Fibroblast of upper back skin (primary cell): ENCODE measurements around the gene FGF14.

ENCODE experiments used
- DNase-seq: peaks from one replicate; pipeline ENCODE4 v3.0.0-alpha.2; 2013

The FGF14 gene

GRCh38 chr13:101757446-101758039 is 644.3 kb downstream of the FGF14 start:
- peak; percentile 55 for DNase-seq

DNA sequence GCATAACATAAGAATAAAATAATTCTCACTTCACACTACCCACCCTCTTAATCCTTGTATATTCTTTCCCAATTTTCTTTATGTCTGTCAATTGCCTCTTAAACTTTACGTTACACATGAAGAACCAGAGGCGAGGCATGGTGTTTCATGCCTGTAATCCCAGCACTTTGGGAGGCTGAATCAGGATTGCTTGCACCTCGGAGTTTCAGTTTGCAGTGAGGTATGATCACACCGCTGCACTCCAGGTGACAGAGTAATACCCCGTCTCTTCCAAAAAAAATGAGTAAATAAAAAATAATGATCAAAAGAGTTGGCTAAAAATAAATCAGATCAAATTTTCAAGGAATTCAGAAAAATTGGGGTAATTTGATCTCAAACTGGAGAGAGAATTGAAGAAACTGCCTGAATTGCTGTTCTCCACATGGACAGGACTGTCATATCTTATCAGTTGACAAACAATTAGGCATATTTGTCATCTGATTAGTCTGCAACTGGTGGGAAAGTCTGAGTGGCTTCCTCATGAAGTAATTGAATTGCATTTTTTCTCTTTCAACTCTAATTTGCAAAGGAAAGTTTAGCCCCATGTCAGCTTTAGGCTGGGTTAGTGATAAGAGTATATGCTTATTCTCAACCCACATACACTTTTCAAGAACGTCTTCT is 646.5 kb downstream of the FGF14 start:
- no peak for DNase-seq

DNA sequence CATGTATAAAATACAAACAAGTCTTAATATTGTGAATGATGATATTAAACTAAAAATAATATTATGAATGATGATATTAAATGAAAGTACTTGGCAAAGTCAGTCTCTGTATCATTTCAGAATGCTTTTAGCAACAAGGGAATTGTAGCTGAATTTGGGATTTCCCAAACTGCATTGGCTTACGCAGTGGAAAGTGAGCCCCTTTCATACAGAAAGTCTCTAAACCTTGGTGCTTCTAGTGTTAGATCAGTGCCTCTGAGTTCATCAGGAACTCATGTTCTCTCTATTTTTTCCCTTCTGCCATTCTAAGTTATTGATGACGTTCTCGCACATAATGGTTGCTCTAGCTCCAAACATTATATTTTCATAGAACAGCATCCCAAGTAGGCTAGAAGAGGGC is 649.4 kb downstream of the FGF14 start:
- DNase-seq = no peak

DNA sequence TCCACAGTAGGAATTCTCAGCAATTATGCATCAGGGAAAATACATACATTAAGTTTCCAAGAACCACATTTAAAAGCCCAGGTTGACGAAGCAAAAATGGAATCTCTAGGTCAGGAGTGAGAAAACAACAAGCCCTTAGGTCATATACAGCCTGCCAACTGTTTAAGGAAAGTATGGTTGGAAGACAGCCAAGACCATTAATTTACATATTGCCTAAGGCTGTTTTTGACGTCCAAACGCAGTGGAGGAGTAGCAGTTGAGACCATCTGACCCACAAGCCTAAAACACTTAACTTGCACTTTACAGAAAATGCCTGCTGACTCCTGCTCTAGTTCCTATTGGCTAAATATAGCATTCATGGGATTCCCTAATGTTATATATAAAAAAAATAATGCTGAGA is 650.4 kb downstream of the FGF14 start:
- peak; percentile 72 for DNase-seq

- DNase-seq = no peak
Observed at GRCh38 chr13:101749584-101749983, 652.3 kb downstream of the FGF14 start.

DNA sequence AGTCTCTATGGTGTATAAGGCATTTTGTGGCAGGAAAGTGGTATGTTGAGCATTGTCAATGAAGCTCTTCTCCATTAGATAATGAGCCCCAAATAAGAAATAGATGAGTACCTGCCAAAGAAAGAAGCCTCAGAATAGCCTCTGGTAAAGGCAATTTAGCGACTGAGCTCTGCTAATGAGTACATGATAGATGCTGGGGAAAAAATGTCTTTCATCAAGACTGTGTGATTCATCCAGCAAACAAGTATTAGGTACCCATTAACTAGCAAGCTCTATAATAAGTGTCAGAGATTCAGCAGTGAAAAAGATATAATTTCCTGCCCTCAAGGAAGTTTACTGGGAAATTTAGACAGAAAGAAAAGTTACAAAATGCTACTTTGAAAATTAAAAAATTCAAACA is 654.8 kb downstream of the FGF14 start:
- DNase-seq = no peak

- DNase-seq = no peak
Observed at GRCh38 chr13:101746513-101746912, 655.3 kb downstream of the FGF14 start.

GRCh38 chr13:101739382-101740178 is 662.3 kb downstream of the FGF14 start:
- DNase-seq = no peak

GRCh38 chr13:101738336-101738735 is 663.5 kb downstream of the FGF14 start:
- no peak for DNase-seq

DNA sequence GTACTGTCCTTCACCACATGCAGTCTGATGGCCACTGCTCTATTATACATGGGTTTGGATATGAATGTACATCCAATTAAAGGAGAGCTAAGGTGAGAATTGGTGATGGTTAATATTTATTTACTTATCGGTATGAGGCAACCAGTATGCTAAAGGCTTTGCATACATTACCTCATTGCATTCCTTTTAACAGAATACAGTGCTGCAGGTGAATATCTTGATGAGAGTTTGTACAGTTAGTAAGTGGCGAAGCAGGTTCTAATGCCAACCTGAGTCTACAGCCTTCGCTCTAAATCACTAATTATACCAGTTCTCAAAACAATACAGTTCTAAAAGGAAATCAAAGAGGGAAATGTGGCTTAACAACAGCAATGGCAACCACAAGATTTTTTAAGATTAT is 665.3 kb downstream of the FGF14 start:
- no peak for DNase-seq

GRCh38 chr13:101730420-101731000 is 671.3 kb downstream of the FGF14 start:
- DNase-seq = no peak

DNA sequence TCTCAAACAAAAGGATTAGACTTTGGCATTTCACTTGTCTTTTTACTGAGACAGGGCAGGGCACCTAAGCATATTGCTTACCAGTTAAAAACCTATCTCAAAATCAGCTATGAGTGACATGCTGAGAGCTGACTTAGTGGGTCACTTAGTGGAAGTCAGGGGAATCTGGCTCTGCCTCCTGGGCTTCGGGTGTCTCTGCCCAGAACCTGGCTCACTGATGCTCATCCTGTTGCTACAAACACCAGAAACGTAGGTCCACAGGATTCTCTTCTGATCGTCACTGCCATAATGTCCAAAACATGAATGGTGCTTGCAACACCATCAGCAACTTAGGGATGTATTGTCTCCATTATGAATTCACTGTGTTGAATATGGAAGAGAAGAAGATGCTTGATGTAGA is 673.2 kb downstream of the FGF14 start:
- DNase-seq = no peak

GRCh38 chr13:101728021-101728420 is 673.8 kb downstream of the FGF14 start:
- DNase-seq = no peak

DNA sequence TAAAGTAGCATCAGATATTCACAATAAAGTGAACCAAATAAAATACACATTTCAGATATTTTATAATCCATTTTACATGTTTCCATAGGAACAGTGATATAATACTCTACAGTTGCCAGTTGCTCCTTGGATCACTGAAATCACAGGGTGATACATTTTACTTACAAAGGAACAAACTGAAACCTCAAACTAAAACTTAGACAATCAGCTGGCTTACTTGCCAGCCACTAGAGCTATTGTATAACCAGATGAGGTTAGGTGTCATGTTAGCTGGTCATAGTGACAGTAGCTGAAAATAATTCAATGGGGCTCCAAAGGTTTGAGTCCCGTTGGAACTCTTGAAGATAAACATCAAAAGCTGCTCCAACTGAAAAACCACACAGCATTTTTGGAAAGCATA is 674.7 kb downstream of the FGF14 start:
- no peak for DNase-seq

GRCh38 chr13:101726681-101727080 is 675.2 kb downstream of the FGF14 start:
- no peak for DNase-seq

DNA sequence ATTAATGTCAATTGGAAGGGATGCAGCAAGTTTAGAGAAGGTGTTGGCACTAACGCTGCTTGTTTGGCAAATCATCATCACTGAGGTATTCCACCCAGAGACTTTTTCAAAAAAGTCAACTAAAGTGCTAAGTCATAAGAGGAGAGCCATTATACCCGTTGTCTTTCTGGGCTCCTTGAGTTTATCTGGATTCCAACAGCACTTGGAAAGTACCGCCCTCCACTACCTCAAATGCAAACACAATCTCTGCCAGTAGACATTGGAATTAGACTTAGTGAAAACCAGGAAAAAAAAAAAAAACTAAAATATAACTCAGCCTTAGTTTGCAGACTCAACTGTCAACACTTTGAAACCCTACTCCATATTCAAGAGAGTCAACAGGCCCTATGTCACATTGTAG is 683.4 kb downstream of the FGF14 start:
- no peak for DNase-seq

DNA sequence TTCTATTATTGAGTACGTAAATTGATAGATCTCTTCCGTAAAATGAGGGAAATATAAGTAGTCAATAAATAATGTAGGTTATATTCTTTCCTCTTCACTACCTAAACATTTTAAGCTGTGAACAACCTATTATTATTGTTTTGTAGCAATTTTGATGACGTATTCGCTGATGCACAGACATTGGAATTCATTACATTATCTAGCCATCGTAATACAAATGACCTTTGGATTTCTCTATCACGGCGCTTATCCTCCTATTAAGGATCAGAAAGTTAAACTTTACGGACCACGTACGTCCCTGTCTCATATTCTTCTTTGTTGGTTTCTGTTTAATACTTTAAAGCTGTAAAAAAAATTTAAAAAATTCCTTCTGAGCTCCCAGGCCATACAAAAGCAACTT is 684.5 kb downstream of the FGF14 start:
- no peak for DNase-seq

DNA sequence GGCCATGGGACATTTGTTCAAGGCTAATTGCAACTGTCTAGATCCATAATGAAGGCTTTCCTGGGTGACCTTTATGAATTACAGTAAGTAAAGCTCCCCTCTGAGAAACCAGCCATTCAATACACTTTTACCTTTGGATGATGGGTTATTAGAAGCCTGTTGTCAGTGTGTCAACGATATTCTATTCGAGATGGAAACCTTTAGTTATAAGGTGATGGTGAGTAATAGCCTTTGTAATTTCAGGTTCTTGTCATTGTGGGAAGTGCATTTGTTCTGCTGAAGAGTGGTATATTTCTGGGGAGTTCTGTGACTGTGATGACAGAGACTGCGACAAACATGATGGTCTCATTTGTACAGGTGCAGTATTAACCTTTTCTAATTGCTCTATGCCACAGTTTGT is 687.7 kb downstream of the FGF14 start:
- DNase-seq = no peak

GRCh38 chr13:101712026-101712348 is 689.9 kb downstream of the FGF14 start:
- DNase-seq = no peak

DNA sequence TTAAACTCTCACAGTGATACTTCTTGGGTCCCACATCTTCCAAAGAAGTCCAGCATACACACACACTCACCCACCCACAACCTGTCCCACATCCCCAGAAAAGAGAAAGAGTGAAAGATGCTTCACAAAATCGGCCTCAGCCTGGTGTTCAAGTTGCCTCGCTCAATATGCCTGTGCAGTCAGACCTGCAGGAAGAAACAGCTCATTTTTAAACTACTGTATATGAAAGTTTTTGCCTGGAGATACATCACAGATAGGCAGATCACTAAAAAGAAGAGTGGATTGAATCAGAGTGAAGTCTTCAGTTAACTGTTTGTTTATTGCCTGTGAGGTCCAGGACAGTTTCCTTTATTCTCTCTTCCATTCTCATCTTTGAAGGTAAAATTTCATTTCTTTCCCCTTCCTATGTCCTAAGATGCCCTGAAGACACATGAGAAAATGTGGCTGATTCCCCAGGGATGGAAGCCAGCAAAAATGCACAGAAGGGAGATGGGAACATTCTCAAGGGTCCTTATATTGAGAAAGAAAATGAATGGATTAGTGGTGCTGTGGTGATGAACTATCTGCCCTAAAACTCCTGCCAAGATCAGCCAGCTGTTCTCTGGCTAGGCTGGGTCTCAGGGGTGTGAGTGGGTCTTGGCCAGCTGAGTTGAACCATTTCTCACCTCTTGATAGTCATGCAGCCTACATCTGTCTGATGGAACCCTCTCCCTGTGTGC is 690.4 kb downstream of the FGF14 start:
- DNase-seq = no peak

DNA sequence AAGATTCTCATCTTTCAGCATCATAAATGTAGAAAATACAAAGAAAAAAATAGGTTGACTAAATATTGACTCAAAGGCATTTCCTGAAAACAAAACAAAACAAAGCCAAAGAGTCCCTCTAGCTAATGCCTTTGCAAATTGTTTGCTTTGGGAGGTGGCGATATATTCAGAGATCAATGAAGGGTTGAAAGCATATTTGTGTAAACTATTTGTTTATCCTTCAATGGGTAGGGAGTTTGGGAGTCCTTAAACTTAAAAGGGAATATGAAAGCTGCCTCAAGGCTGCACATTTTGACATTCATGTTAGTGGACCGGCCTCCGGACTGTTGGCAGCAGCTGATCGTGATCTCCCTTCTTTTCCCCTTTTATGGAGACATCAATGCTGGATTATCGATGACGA is 691.9 kb downstream of the FGF14 start:
- DNase-seq = no peak

- no peak for DNase-seq
Observed at GRCh38 chr13:101708115-101708514, 693.7 kb downstream of the FGF14 start.

DNA sequence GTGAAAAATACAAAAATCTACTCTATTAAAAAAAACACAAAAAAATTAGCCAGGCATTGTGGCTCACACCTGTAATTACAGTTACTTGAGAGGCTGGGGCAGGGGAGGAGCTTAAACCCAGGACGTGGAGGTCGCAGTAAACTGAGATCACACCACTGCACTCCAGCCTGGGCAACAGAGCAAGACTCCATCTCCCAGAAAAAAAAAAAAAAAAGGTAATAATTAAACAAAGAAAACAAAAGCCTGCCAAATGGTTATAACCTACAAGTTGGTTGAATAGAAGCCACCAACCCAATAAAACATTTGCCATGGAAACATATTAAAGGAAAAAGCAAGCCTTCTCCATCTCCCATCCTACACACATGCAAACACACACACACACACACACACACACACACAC is 694.2 kb downstream of the FGF14 start:
- DNase-seq = no peak
